Immature natural killer cell (primary cell): ENCODE measurements around the gene LMX1B. TPM values are rescaled to one million over a fixed set of nuclear protein-coding genes. Genes with fewer than 3 reads are reported as not detected.

Experiments used
- DNase-seq, 3 donors: peaks; one replicate each; pipeline ENCODE4 v3.0.0; 2022; ENCODE audit warnings: mixed read lengths in 1 of 3
- H3K27ac Mint-ChIP-seq, 6 donors: one replicate each; pipeline ENCODE4 v1.8.0; 2020; ENCODE audit warnings: mixed read lengths in 6 of 6, mild to moderate bottlenecking in 5 of 6, inconsistent platforms in 4 of 6, moderate library complexity in 3 of 6
- H3K27me3 Mint-ChIP-seq, 3 donors: one replicate each; pipeline ENCODE4 v1.8.0; 2020 to 2021; ENCODE audit warnings: low read depth in 3 of 3, mild to moderate bottlenecking in 3 of 3, mixed read lengths in 3 of 3, moderate library complexity in 3 of 3, inconsistent platforms in 1 of 3
- H3K36me3 Mint-ChIP-seq, 3 donors: one replicate each; pipeline ENCODE4 v1.8.0; 2020; ENCODE audit warnings: mixed read lengths in 3 of 3, inconsistent platforms in 2 of 3, mild to moderate bottlenecking in 2 of 3
- H3K4me1 Mint-ChIP-seq, 2 donors: one replicate each; pipeline ENCODE4 v1.8.0; 2020; ENCODE audit warnings: inconsistent platforms in 2 of 2, mild to moderate bottlenecking in 2 of 2, mixed read lengths in 2 of 2, moderate library complexity in 1 of 2
- H3K4me3 Mint-ChIP-seq, 5 donors: one replicate each; pipeline ENCODE4 v1.8.0; 2020; ENCODE audit warnings: mild to moderate bottlenecking in 5 of 5, mixed read lengths in 5 of 5, inconsistent platforms in 3 of 5, moderate library complexity in 3 of 5
- H3K9me3 Mint-ChIP-seq, 6 donors: one replicate each; pipeline ENCODE4 v1.8.0; 2020; ENCODE audit warnings: mild to moderate bottlenecking in 6 of 6, mixed read lengths in 6 of 6, inconsistent platforms in 4 of 6, moderate library complexity in 3 of 6
- polyA plus RNA-seq, 3 donors: library from polyadenylated mRNA; unstranded; fragments of 300-500 nt; fragmentation: Illumina TruSeq; gene quantifications; one replicate each; pipeline ENCODE4 v1.2.3, GENCODE V29; 2021

LMX1B gene
- polyA plus RNA-seq, 3 donors from 2014 or later: not detected

GRCh38 chr9:126609191-126609590, 4.5 kb upstream of the LMX1B start:
- peaks cover 13 to 16% of the 10 kb centered on the region in 2 donors for H3K4me1 Mint-ChIP-seq
- no peak overlapping the region for H3K27ac Mint-ChIP-seq
- DNase-seq: no peak
- H3K27me3 Mint-ChIP-seq: peaks cover 24 to 38% (median 37%) of the 10 kb centered on the region in 3 donors
- no peak overlapping the region for H3K4me3 Mint-ChIP-seq
- H3K9me3 Mint-ChIP-seq: peaks cover 0 to 5% (median 0%) of the 10 kb centered on the region in 6 donors
- H3K36me3 Mint-ChIP-seq: peaks cover 0 to 4% (median 0%) of the 10 kb centered on the region in 3 donors

GRCh38 chr9:126609711-126610388, 3.9 kb upstream of the LMX1B start:
- Mint-ChIP-seq H3K4me1 (peaks cover 19 to 21% of the 10 kb centered on the region in 2 donors), H3K27me3 (peaks cover 30 to 43% (median 42%) of the 10 kb centered on the region in 3 donors), H3K4me3 (no peak overlapping the region), H3K9me3 (peaks cover 0 to 5% (median 0%) of the 10 kb centered on the region in 6 donors), H3K27ac (no peak overlapping the region), H3K36me3 (peaks cover 0 to 4% (median 0%) of the 10 kb centered on the region in 3 donors)
- no peak for DNase-seq

- no peak for DNase-seq
- H3K9me3 Mint-ChIP-seq: peaks cover 0 to 5% (median 0%) of the 10 kb centered on the region in 6 donors
- H3K36me3 Mint-ChIP-seq: peaks cover 0 to 4% (median 0%) of the 10 kb centered on the region in 3 donors
- H3K27ac Mint-ChIP-seq: peak overlapping the region in 1 of 6 donors; percentile 61
- peaks cover 19 to 23% of the 10 kb centered on the region in 2 donors for H3K4me1 Mint-ChIP-seq
- H3K27me3 Mint-ChIP-seq: peaks cover 28 to 54% (median 50%) of the 10 kb centered on the region in 3 donors
- peak overlapping the region in 4 of 5 donors; percentile 30 to 77 (median 36) for H3K4me3 Mint-ChIP-seq
Measured at GRCh38 chr9:126611193-126611591, 2.5 kb upstream of the LMX1B start.

DNA sequence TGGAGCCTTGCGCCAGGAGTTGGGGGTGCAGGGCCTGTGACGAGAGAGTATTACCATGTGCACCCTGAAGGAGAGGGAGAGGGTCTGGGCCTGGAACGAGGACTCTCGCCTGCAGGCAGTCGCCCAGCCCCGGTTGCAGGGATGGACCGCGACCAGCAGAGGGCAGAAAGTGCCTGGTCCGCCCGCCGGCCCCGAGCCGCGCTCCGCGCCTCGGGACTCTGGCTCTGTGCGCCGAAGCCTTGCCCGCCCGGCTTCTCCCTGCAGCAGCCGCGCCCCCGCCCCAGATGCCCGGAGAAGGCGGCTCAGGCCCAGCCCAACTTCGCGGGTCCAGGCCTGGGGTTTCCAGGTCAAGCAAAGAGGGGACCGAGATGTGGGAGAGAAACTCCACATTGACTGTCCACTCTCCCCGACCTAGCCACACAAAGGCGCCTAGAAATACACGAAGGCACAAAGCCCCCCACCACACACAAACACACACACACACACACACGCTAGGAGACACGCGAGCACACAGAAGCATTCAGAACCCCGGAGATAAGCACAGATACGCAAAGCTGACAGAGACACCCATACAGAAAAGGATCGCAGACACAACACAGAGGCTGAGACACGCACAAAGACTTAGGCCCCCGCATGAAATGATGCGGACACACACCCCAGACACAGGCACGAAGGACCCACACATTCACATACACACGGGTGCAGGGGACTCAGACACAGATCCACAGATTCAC, 2.0 kb upstream of the LMX1B start:
- peak; percentile 75 to 79 (median 78) for DNase-seq
- peaks cover 0 to 5% (median 0%) of the 10 kb centered on the region in 6 donors for H3K9me3 Mint-ChIP-seq
- peak overlapping the region in 4 of 6 donors; percentile 31 to 85 (median 68) for H3K27ac Mint-ChIP-seq

GRCh38 chr9:126612326-126612812, 1.4 kb upstream of the LMX1B start:
- peaks cover 0 to 5% (median 0%) of the 10 kb centered on the region in 6 donors for H3K9me3 Mint-ChIP-seq
- peaks cover 19 to 23% of the 10 kb centered on the region in 2 donors for H3K4me1 Mint-ChIP-seq
- H3K4me3 Mint-ChIP-seq: peak overlapping the region; percentile 17 to 77 (median 72)
- H3K36me3 Mint-ChIP-seq: peaks cover 0 to 4% (median 0%) of the 10 kb centered on the region in 3 donors
- DNase-seq: no peak
- peaks cover 33 to 62% (median 44%) of the 10 kb centered on the region in 3 donors for H3K27me3 Mint-ChIP-seq
- H3K27ac Mint-ChIP-seq: peak overlapping the region in 5 of 6 donors; percentile 16 to 85 (median 54)

More for the DNA sequence above, 2.0 kb upstream of the LMX1B start:
- peak overlapping the region; percentile 17 to 77 (median 72) for H3K4me3 Mint-ChIP-seq
- peaks cover 32 to 56% (median 47%) of the 10 kb centered on the region in 3 donors for H3K27me3 Mint-ChIP-seq
- peaks cover 19 to 23% of the 10 kb centered on the region in 2 donors for H3K4me1 Mint-ChIP-seq
- H3K36me3 Mint-ChIP-seq: peaks cover 0 to 4% (median 0%) of the 10 kb centered on the region in 3 donors

GRCh38 chr9:126612813-126613641, 701 bp upstream of the LMX1B start:
- peaks cover 0 to 4% (median 0%) of the 10 kb centered on the region in 3 donors for H3K36me3 Mint-ChIP-seq
- H3K9me3 Mint-ChIP-seq: peaks cover 0 to 4% (median 0%) of the 10 kb centered on the region in 6 donors
- peak overlapping the region in 3 of 6 donors; percentile 16 to 70 (median 44) for H3K27ac Mint-ChIP-seq
- H3K4me1 Mint-ChIP-seq: peaks cover 21 to 25% of the 10 kb centered on the region in 2 donors
- H3K27me3 Mint-ChIP-seq: peaks cover 36 to 64% (median 49%) of the 10 kb centered on the region in 3 donors
- peak overlapping the region; percentile 56 to 73 (median 68) for H3K4me3 Mint-ChIP-seq
- DNase-seq: no peak

GRCh38 chr9:126614088-126614454, 343 bp downstream of the LMX1B start:
- Mint-ChIP-seq H3K27me3 (peaks cover 39 to 67% (median 53%) of the 10 kb centered on the region in 3 donors), H3K4me3 (no peak overlapping the region), H3K27ac (peak overlapping the region in 1 of 6 donors; percentile 75), H3K36me3 (peaks cover 0 to 4% (median 4%) of the 10 kb centered on the region in 3 donors), H3K9me3 (peaks cover 0 to 4% (median 0%) of the 10 kb centered on the region in 6 donors), H3K4me1 (peaks cover 26 to 28% of the 10 kb centered on the region in 2 donors)
- no peak for DNase-seq

DNA sequence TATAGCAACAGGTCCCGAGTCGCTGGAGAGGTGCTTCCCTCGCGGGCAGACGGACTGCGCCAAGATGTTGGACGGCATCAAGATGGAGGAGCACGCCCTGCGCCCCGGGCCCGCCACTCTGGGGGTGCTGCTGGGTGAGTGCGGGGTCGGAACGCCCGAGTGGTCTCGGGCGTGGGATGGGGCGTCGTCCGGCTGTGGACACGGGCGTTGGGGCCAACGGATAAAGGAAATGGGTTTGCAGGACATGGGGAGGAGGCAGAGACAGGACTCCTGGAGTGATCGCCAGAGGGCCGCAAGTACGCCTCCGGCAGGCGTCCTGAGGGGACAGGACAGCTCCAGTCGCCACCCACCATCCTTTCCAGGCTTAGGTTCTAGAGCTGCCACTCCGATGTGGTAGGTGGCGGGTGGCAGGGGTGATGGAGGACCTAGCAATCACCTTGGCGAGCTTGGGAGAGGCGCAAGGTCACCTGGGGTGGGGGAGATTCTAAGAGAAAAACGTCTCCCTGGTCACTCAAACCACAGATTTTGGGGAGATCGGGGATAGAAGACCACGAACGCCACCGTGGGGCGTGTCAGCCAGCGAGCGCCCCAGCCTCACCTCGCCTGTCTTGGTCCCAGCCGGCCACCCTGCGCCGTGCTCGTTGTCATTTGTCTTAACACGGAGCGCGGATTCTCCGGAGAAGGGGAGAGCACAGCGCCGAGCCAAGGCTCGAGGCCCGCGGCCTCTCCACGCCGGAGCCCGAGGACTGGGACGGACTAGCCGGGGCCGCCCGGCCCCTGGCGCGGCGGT, 922 bp downstream of the LMX1B start:
- peaks cover 0 to 4% (median 4%) of the 10 kb centered on the region in 3 donors for H3K36me3 Mint-ChIP-seq
- peak overlapping the region in 4 of 6 donors; percentile 24 to 75 (median 71) for H3K27ac Mint-ChIP-seq
- H3K27me3 Mint-ChIP-seq: peaks cover 41 to 67% (median 53%) of the 10 kb centered on the region in 3 donors
- peak overlapping the region; percentile 44 to 71 (median 65) for H3K4me3 Mint-ChIP-seq
- H3K4me1 Mint-ChIP-seq: peaks cover 26 to 30% of the 10 kb centered on the region in 2 donors
- no peak for DNase-seq
- H3K9me3 Mint-ChIP-seq: peaks cover 0 to 4% (median 0%) of the 10 kb centered on the region in 6 donors

- H3K27me3 Mint-ChIP-seq: peaks cover 44 to 70% (median 57%) of the 10 kb centered on the region in 3 donors
- peak; percentile 67 to 73 (median 67) for DNase-seq
- H3K9me3 Mint-ChIP-seq: peaks cover 0 to 4% (median 0%) of the 10 kb centered on the region in 6 donors
- peak overlapping the region; percentile 48 to 65 (median 64) for H3K4me3 Mint-ChIP-seq
- peaks cover 0 to 4% (median 4%) of the 10 kb centered on the region in 3 donors for H3K36me3 Mint-ChIP-seq
- H3K27ac Mint-ChIP-seq: peak overlapping the region in 4 of 6 donors; percentile 41 to 64 (median 48)
- peaks cover 26 to 32% of the 10 kb centered on the region in 2 donors for H3K4me1 Mint-ChIP-seq
Measured at GRCh38 chr9:126615245-126615790, 1.6 kb downstream of the LMX1B start.

GRCh38 chr9:126615791-126616447, 2.2 kb downstream of the LMX1B start:
- peaks cover 0 to 4% (median 4%) of the 10 kb centered on the region in 3 donors for H3K36me3 Mint-ChIP-seq
- peaks cover 49 to 76% (median 55%) of the 10 kb centered on the region in 3 donors for H3K27me3 Mint-ChIP-seq
- H3K4me3 Mint-ChIP-seq: peak overlapping the region in 4 of 5 donors; percentile 3 to 38 (median 12)
- peaks cover 26 to 32% of the 10 kb centered on the region in 2 donors for H3K4me1 Mint-ChIP-seq
- DNase-seq: no peak
- H3K9me3 Mint-ChIP-seq: peaks cover 0 to 4% (median 0%) of the 10 kb centered on the region in 6 donors
- H3K27ac Mint-ChIP-seq: peak overlapping the region in 2 of 6 donors; percentile 7 to 41

DNA sequence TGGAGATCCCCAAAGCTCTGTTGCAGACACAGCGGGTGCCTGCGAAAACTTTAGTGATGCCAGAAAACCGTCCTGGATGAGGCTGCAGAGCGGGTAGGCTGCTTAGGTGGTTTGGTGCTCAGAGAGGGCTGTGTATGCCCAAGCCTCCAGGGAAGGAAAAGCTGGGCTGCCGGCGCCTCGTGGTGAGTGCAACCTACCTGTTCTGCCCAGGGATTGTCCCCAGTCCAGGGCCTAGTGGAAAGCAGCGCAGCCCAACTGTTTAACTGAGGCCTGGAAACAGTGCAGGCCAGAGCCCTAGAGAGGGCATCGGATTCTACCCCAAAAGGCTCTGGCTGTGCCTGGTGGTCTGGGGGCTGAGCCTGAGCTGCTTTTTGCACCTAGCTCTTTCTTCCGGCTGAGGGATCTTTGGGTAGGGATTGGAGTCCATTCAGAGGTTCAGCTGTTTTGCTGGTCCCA, 2.8 kb downstream of the LMX1B start:
- Mint-ChIP-seq H3K36me3 (peaks cover 0 to 4% (median 4%) of the 10 kb centered on the region in 3 donors), H3K27me3 (peaks cover 47 to 71% (median 53%) of the 10 kb centered on the region in 3 donors), H3K4me3 (peak overlapping the region in 3 of 5 donors; percentile 18 to 48 (median 38)), H3K27ac (peak overlapping the region in 1 of 6 donors; percentile 41), H3K9me3 (peaks cover 0 to 2% (median 0%) of the 10 kb centered on the region in 6 donors), H3K4me1 (peaks cover 22 to 27% of the 10 kb centered on the region in 2 donors)
- no peak for DNase-seq
